Choroid plexus epithelial cell (primary cell): ENCODE data around the gene CLCN3.
A peak's percentile ranks its signal among the peaks of the same experiment; 100 is the strongest.

Experiments used
- DNase-seq: peaks from one replicate; pipeline ENCODE4 v3.0.0-alpha.2; 2010; ENCODE audit warnings: low read depth
- H3K4me3 ChIP-seq: 2 replicates; pipeline ENCODE4 v1.5.1; 2011; ENCODE audit warnings: low read depth, mild to moderate bottlenecking, control low read depth, low read length, moderate library complexity
- TF ChIP-seq, protein P1 (sequence below): conservative IDR thresholded peaks from 2 replicates; pipeline ENCODE4 v1.5.1; 2011; ENCODE audit warnings: low read depth, mild to moderate bottlenecking, control low read depth, inconsistent platforms, low read length, moderate library complexity

The CLCN3 gene

DNA sequence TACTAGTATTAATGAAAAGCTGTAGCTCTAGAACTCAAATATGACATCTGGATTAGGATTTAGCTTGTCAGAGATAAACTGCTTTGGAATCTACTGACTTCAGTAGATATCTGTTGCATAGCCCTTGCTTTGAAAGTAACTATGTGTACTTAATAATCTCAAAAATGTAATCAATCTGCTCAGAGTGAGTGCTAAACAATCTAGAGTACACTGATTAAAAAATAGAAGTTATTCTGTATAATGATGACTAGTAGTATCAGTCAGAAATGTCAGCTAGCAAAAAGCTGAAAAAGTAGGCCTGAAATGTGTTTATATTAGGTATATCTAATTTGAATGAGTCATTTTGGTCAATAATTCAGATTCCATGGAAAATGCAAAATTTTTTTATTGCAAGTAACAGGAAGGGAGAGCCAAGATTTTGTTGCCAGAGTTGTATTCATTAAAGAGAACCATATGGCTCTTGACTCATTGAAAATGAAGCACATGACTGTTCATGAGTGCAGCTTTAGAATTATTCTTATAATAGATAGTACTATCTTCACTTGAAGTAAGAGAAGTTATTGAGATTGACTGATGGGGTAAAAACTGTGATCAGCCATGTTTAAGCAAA is 20.0 kb downstream of the CLCN3 start:
- peak; percentile 52 for DNase-seq
- no peak overlapping the region for H3K4me3 ChIP-seq
- TF ChIP-seq, protein P1, sequence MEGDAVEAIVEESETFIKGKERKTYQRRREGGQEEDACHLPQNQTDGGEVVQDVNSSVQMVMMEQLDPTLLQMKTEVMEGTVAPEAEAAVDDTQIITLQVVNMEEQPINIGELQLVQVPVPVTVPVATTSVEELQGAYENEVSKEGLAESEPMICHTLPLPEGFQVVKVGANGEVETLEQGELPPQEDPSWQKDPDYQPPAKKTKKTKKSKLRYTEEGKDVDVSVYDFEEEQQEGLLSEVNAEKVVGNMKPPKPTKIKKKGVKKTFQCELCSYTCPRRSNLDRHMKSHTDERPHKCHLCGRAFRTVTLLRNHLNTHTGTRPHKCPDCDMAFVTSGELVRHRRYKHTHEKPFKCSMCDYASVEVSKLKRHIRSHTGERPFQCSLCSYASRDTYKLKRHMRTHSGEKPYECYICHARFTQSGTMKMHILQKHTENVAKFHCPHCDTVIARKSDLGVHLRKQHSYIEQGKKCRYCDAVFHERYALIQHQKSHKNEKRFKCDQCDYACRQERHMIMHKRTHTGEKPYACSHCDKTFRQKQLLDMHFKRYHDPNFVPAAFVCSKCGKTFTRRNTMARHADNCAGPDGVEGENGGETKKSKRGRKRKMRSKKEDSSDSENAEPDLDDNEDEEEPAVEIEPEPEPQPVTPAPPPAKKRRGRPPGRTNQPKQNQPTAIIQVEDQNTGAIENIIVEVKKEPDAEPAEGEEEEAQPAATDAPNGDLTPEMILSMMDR, result no peak

DNA sequence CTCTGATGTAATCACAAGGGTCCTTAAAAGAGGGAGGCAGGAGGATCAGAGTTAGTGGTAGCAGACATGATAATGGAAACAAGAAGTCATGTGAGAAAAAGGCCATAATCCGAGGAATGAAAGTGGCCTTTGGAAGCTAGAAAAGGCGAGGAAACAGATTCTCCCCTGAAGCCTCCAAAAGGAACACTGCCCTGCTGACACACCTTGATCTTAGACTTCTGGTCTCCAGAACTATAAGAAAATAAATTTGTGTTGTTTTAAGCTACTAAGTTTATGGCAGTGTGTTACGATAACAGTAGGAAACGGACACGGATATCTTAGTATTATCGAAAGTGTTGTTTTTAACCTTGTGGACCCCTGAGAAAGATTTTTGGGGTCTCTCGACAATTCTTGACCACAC is 24.4 kb downstream of the CLCN3 start:
- TF ChIP-seq, protein P1, result no peak
- DNase-seq, result no peak
- no peak overlapping the region for H3K4me3 ChIP-seq

DNA sequence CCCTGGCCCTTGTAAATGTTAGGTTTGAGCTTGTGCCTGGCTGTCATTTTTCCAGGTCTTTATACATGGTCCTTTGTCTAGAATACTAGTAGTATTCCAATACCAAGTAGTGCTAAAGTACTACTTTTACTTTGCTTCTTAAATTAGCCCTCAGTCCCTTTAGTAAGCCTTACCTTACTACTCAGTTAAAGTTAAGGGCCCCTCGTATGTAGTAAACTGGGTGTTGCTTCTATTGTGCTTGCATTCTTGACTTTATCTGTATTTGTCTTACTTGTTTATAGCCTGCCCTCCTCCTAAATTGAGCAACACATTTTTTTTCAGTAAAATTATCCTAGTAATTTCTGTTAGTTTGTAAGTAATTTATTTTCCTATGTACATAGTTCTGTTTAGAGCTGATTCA is 25.2 kb downstream of the CLCN3 start:
- H3K4me3 ChIP-seq, result no peak overlapping the region
- DNase-seq, result no peak
- TF ChIP-seq, protein P1, result no peak

DNA sequence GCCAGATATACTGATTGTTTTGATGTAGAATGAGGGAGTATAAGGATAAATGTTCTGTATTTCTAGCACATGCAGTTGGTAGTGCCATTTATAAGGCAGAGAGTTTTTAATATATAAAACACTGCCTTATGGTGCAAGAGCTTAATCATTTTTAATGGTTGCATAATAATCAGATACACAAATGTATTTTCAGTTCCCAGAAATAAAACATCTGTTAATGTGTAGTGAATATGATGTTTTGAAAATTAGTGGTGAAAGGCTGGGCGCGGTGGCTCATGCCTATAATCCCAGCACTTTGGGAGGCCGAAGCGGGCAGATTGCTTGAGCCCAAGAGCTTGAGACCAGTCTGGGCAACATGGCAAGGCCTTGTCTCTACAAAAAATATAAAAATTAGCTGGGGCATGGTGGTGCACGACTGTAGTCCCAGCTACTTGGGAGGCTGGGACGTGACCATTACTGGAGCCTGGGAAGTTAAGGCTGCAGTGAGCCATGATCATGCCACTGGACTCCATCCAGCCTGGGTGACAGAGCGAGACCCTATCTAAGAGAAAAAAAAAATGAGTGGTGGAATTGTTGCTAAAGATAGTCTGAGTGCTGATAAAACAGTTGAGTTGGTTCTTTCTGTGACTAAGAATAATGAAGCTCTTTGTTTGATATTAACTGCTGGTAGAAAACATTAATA is 29.3 kb downstream of the CLCN3 start:
- H3K4me3 ChIP-seq, result no peak overlapping the region
- DNase-seq, result no peak
- TF ChIP-seq, protein P1, result no peak

DNA sequence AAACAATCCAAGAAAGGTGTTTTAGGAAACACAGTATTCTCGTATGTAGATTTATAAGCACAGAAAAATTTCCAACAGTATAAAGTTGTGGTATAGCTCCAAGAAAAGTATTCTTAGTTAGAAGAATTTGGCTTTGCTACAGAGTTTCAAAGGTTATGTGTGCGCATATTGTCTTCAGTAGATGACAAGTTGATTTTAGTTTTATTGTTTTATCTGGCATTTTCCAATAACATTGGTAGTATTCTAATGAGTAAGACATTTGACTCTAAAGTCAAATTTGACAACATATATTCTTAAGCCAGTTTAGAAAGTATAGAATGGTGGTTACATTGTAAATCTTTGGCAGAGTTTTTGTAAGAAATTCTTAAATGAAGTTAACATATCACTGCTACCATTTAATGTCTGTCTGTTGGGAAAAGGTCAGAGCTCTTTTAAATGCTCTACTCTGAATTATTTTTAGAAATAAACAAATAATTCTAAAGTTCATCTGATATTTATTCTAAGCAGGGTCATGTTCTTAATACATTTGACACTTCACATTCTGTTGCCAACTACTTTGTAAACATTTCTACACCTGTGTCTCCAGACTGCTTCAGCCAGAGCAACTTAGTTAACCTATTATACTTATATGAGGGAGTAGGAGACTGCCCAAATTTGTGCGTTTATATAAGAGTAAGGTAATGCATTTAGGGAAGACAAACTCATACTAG is 30.0 kb downstream of the CLCN3 start:
- TF ChIP-seq, protein P1, result no peak
- no peak for DNase-seq
- no peak overlapping the region for H3K4me3 ChIP-seq

DNA sequence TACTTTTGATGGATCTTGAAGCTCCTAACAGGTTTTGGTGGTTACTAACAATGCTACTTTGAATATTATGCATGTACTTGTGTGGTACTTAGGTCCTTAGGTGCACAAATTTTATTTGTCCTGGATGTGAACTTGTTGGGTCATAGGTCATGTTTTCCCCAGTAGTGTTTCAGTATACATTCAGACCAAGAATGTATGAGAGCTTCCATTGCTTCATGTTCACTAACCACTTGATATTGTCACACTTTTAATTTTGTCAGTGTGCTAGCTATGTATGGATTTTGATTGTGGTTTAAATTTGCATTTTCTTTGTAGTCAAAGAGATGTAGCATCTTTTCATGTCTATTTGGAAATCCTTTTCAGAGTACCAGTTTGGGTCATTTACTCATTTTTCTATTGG is 32.2 kb downstream of the CLCN3 start:
- no peak overlapping the region for H3K4me3 ChIP-seq
- no peak for DNase-seq
- TF ChIP-seq, protein P1, result no peak

DNA sequence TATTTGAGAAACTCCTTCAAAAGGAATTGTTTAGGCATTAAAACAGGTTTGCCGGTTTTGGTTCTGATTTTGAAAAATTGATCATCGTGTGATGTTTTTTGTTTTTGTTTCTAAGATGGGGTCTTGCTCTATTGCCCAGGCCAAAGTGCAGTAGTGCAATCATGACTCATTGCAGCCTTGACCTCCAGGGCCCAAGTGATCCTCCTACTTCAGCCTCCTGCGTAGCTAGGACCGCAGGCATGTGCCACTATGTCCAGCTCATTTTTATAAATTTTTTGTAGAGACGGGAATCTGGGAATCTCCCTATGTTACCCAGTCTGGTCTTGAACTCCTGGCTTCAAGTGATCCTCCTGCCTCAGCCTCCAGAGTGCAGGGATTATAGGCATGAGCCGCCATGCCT is 35.0 kb downstream of the CLCN3 start:
- TF ChIP-seq, protein P1, result no peak
- no peak for DNase-seq
- H3K4me3 ChIP-seq, result no peak overlapping the region
